GM12872 (cell line): Measurements from ENCODE around the gene VPS36.

ENCODE experiments used
- CTCF ChIP-seq: IDR thresholded peaks from 3 replicates; pipeline ENCODE4 v1.5.1; 2011; ENCODE audit warnings: low read depth, mild to moderate bottlenecking, low read length, moderate library complexity; ENCODE audit not compliant: insufficient read depth

VPS36 gene

GRCh38 chr13:52432456-52432855 lies 18.0 kb downstream of the VPS36 start:
- TF ChIP-seq CTCF = no peak

GRCh38 chr13:52428295-52428694 lies 22.1 kb downstream of the VPS36 start:
- TF ChIP-seq CTCF = no peak

GRCh38 chr13:52421216-52421615 lies 29.2 kb downstream of the VPS36 start:
- no peak for TF ChIP-seq CTCF

- TF ChIP-seq CTCF = no peak
Observed at GRCh38 chr13:52419080-52419479, 31.4 kb downstream of the VPS36 start.

- TF ChIP-seq CTCF = no peak
Observed at GRCh38 chr13:52414963-52415362, 35.5 kb downstream of the VPS36 start.

- no peak for TF ChIP-seq CTCF
Observed at GRCh38 chr13:52414051-52414450, 36.4 kb downstream of the VPS36 start.

- TF ChIP-seq CTCF = no peak
Observed at GRCh38 chr13:52412128-52412527, 38.3 kb downstream of the VPS36 start.

GRCh38 chr13:52411629-52412028 lies 38.8 kb downstream of the VPS36 start:
- TF ChIP-seq CTCF = no peak
